T-helper 17 cell (primary cell): ENCODE measurements around the gene BIK. TPM values are rescaled to one million over a fixed set of nuclear protein-coding genes. Genes with fewer than 3 reads are reported as not detected.
"Not testable (repeated sequence)": the region's sequence is repeated elsewhere in the genome, so short reads cannot be mapped to it uniquely, and the experiment has no call there.

ENCODE experiments used
- ATAC-seq: fragments of 150-1000 bp; cut with Tn5 transposase; 2 replicates; pipeline ENCODE4 v1.10.0; 2021; ENCODE audit warnings: mild to moderate bottlenecking, moderate library complexity
- DNase-seq, 3 donors: peaks; one replicate each; pipeline versions ENCODE4 v3.0.0 to v3.0.0-alpha.2; 2020 to 2021
- H3K9me3 ChIP-seq: one replicate; pipeline ENCODE4 v1.7.0; 2013; ENCODE audit warnings: low read length, mild to moderate bottlenecking; ENCODE audit not compliant: control insufficient read depth, poor library complexity, severe bottlenecking
- H3K27ac Mint-ChIP-seq: one replicate; pipeline ENCODE4 v1.8.0; 2022; ENCODE audit warnings: mild to moderate bottlenecking, moderate library complexity, mixed read lengths
- H3K27me3 Mint-ChIP-seq: one replicate; pipeline ENCODE4 v1.8.0; 2022; ENCODE audit warnings: mixed read lengths
- H3K36me3 Mint-ChIP-seq: one replicate; pipeline ENCODE4 v1.8.0; 2022; ENCODE audit warnings: low read depth, mixed read lengths
- H3K4me1 Mint-ChIP-seq: one replicate; pipeline ENCODE4 v1.8.0; 2022; ENCODE audit warnings: mild to moderate bottlenecking, mixed read lengths
- H3K4me3 Mint-ChIP-seq: one replicate; pipeline ENCODE4 v1.8.0; 2022; ENCODE audit warnings: mild to moderate bottlenecking, moderate library complexity, mixed read lengths
- total RNA-seq, 4 donors: library from RNA in 2 of 4; stranded (reverse) in 2 of 4; gene quantifications; one replicate each; pipeline ENCODE4 v1.2.3 and lab custom pipeline; 2022 to 2026

BIK gene
- total RNA-seq, 2 donors from 2014 or later = 2.3 to 3.8 TPM

- ATAC-seq = no peak
- H3K27ac Mint-ChIP-seq = no peak overlapping the region
- no peak for DNase-seq
- H3K36me3 Mint-ChIP-seq = no peaks in the 10 kb centered on the region
- H3K4me3 Mint-ChIP-seq = no peak overlapping the region
- H3K9me3 ChIP-seq = no peaks in the 10 kb centered on the region
- H3K27me3 Mint-ChIP-seq = no peaks in the 10 kb centered on the region
- H3K4me1 Mint-ChIP-seq = peaks cover 8% of the 10 kb centered on the region
Measured at GRCh38 chr22:43092085-43092484, 18.5 kb upstream of the BIK start.

GRCh38 chr22:43094085-43094484, 16.5 kb upstream of the BIK start:
- H3K9me3 ChIP-seq = no peaks in the 10 kb centered on the region
- Mint-ChIP-seq H3K4me1 (peaks cover 2% of the 10 kb centered on the region), H3K27ac (no peak overlapping the region), H3K36me3 (no peaks in the 10 kb centered on the region), H3K4me3 (no peak overlapping the region), H3K27me3 (no peaks in the 10 kb centered on the region)
- no peak for DNase-seq
- ATAC-seq = no peak

- no peak for ATAC-seq
- no peaks in the 10 kb centered on the region for H3K36me3 Mint-ChIP-seq
Measured at GRCh38 chr22:43094551-43094950, 16.0 kb upstream of the BIK start.

GRCh38 chr22:43096420-43096819, 14.1 kb upstream of the BIK start:
- peaks cover 4% of the 10 kb centered on the region for H3K4me1 Mint-ChIP-seq
- ATAC-seq (no peak), DNase-seq (no peak)
- H3K9me3 ChIP-seq = no peaks in the 10 kb centered on the region
- H3K27me3 Mint-ChIP-seq = no peaks in the 10 kb centered on the region
- H3K27ac Mint-ChIP-seq = no peak overlapping the region
- H3K36me3 Mint-ChIP-seq = no peaks in the 10 kb centered on the region
- no peak overlapping the region for H3K4me3 Mint-ChIP-seq

More at GRCh38 chr22:43094551-43094950, 16.0 kb upstream of the BIK start:
- H3K4me1 Mint-ChIP-seq = no peaks in the 10 kb centered on the region
- no peak for DNase-seq
- no peak overlapping the region for H3K4me3 Mint-ChIP-seq
- no peak overlapping the region for H3K27ac Mint-ChIP-seq
- H3K27me3 Mint-ChIP-seq = no peaks in the 10 kb centered on the region
- no peaks in the 10 kb centered on the region for H3K9me3 ChIP-seq

- H3K27ac Mint-ChIP-seq = no peak overlapping the region
Measured at GRCh38 chr22:43098356-43098755, 12.2 kb upstream of the BIK start.

GRCh38 chr22:43099095-43099494, 11.5 kb upstream of the BIK start:
- H3K27me3 Mint-ChIP-seq = no peaks in the 10 kb centered on the region
- H3K36me3 Mint-ChIP-seq = no peaks in the 10 kb centered on the region
- ATAC-seq = no peak
- peaks cover 9% of the 10 kb centered on the region for H3K4me1 Mint-ChIP-seq
- no peak overlapping the region for H3K4me3 Mint-ChIP-seq
- H3K9me3 ChIP-seq = no peaks in the 10 kb centered on the region
- H3K27ac Mint-ChIP-seq = peak overlapping the region; percentile 21
- DNase-seq = no peak

More at GRCh38 chr22:43098356-43098755, 12.2 kb upstream of the BIK start:
- H3K36me3 Mint-ChIP-seq = no peaks in the 10 kb centered on the region
- H3K4me3 Mint-ChIP-seq = no peak overlapping the region
- DNase-seq = no peak
- no peaks in the 10 kb centered on the region for H3K9me3 ChIP-seq
- ATAC-seq = no peak
- H3K27me3 Mint-ChIP-seq = no peaks in the 10 kb centered on the region
- peaks cover 4% of the 10 kb centered on the region for H3K4me1 Mint-ChIP-seq

- Mint-ChIP-seq H3K4me1 (peaks cover 14% of the 10 kb centered on the region), H3K36me3 (no peaks in the 10 kb centered on the region), H3K27me3 (no peaks in the 10 kb centered on the region), H3K4me3 (no peak overlapping the region), H3K27ac (no peak overlapping the region)
- DNase-seq = no peak
- H3K9me3 ChIP-seq = no peaks in the 10 kb centered on the region
- no peak for ATAC-seq
Measured at GRCh38 chr22:43100225-43100624, 10.3 kb upstream of the BIK start.

GRCh38 chr22:43101306-43101705, 9.2 kb upstream of the BIK start:
- DNase-seq = no peak
- H3K9me3 ChIP-seq = no peaks in the 10 kb centered on the region
- Mint-ChIP-seq H3K27ac (no peak overlapping the region), H3K27me3 (no peaks in the 10 kb centered on the region), H3K4me1 (peaks cover 14% of the 10 kb centered on the region), H3K4me3 (no peak overlapping the region), H3K36me3 (no peaks in the 10 kb centered on the region)
- no peak for ATAC-seq

GRCh38 chr22:43104056-43104625, 6.4 kb upstream of the BIK start:
- ATAC-seq (peak; percentile 90), DNase-seq (peak in 1 of 3 donors; percentile 25)
- not testable (repeated sequence) for H3K27me3 Mint-ChIP-seq, H3K36me3 Mint-ChIP-seq, H3K9me3 ChIP-seq
- H3K4me3 Mint-ChIP-seq = peak overlapping the region; percentile 33
- H3K27ac Mint-ChIP-seq = peak overlapping the region; percentile 72
- H3K4me1 Mint-ChIP-seq = peaks cover 17% of the 10 kb centered on the region

GRCh38 chr22:43104950-43105349, 5.6 kb upstream of the BIK start:
- peaks cover 17% of the 10 kb centered on the region for H3K4me1 Mint-ChIP-seq
- not testable (repeated sequence) for H3K36me3 Mint-ChIP-seq, DNase-seq, H3K27me3 Mint-ChIP-seq, H3K9me3 ChIP-seq, H3K4me3 Mint-ChIP-seq, ATAC-seq
- peak overlapping the region; percentile 72 for H3K27ac Mint-ChIP-seq

- DNase-seq (no peak), ATAC-seq (no peak)
- no peak overlapping the region for H3K27ac Mint-ChIP-seq
- peaks cover 17% of the 10 kb centered on the region for H3K4me1 Mint-ChIP-seq
- no peaks in the 10 kb centered on the region for H3K27me3 Mint-ChIP-seq
- H3K4me3 Mint-ChIP-seq = no peak overlapping the region
- H3K9me3 ChIP-seq = no peaks in the 10 kb centered on the region
- no peaks in the 10 kb centered on the region for H3K36me3 Mint-ChIP-seq
Measured at GRCh38 chr22:43106302-43106701, 4.2 kb upstream of the BIK start.

GRCh38 chr22:43109511-43109910, 1.0 kb upstream of the BIK start:
- H3K27ac Mint-ChIP-seq = no peak overlapping the region
- H3K36me3 Mint-ChIP-seq = no peaks in the 10 kb centered on the region
- H3K4me3 Mint-ChIP-seq = peak overlapping the region; percentile 74
- peaks cover 11% of the 10 kb centered on the region for H3K4me1 Mint-ChIP-seq
- H3K27me3 Mint-ChIP-seq = no peaks in the 10 kb centered on the region
- no peaks in the 10 kb centered on the region for H3K9me3 ChIP-seq
- DNase-seq (no peak), ATAC-seq (no peak)

GRCh38 chr22:43109921-43110443, 568 bp upstream of the BIK start:
- no peaks in the 10 kb centered on the region for H3K36me3 Mint-ChIP-seq

GRCh38 chr22:43110927-43111623, 525 bp downstream of the BIK start:
- peaks cover 8% of the 10 kb centered on the region for H3K4me1 Mint-ChIP-seq

More at GRCh38 chr22:43109921-43110443, 568 bp upstream of the BIK start:
- ATAC-seq (no peak), DNase-seq (no peak)
- H3K9me3 ChIP-seq = no peaks in the 10 kb centered on the region
- Mint-ChIP-seq H3K4me3 (peak overlapping the region; percentile 86), H3K4me1 (peaks cover 10% of the 10 kb centered on the region), H3K27ac (no peak overlapping the region), H3K27me3 (no peaks in the 10 kb centered on the region)

More at GRCh38 chr22:43110927-43111623, 525 bp downstream of the BIK start:
- H3K9me3 ChIP-seq = no peaks in the 10 kb centered on the region
- H3K4me3 Mint-ChIP-seq = peak overlapping the region; percentile 73
- no peaks in the 10 kb centered on the region for H3K36me3 Mint-ChIP-seq
- ATAC-seq = peak; percentile 86
- DNase-seq = peak; percentile 34 to 40 (median 39)
- no peaks in the 10 kb centered on the region for H3K27me3 Mint-ChIP-seq
- H3K27ac Mint-ChIP-seq = no peak overlapping the region
